Calu3 (cell line): Measurements from ENCODE around the gene GOLGA8S. TPM values are rescaled to one million over a fixed set of nuclear protein-coding genes. Genes with fewer than 3 reads are reported as not detected.
A peak's percentile ranks its signal among the peaks of the same experiment; 100 is the strongest.
"Not testable (repeated sequence)": the region's sequence is repeated elsewhere in the genome, so short reads cannot be mapped to it uniquely, and the experiment has no call there.

ENCODE experiments used
- Bru-seq: library from RNA; stranded (reverse); fragments of 400-500 nt; gene quantifications from one replicate; lab custom pipeline; 2021; lab: Mats Ljungman, UMichigan
- BruChase-seq, 2 experiments: library from RNA; stranded (reverse); fragments of 400-500 nt; gene quantifications; one replicate each; lab custom pipeline; 2021; lab: Mats Ljungman, UMichigan
- BruUV-seq: library from RNA; stranded (reverse); fragments of 400-500 nt; replicated peaks from 2 replicates; lab custom pipeline; 2021; lab: Mats Ljungman, UMichigan
- CTCF ChIA-PET: fragments of 300-600 bp; sonication (Branson Sonifier 250); formaldehyde crosslinking; loops from one replicate; lab custom pipeline; 2022; ENCODE audit warnings: antibody characterized with exemption; lab: Charles Lee
- DNase-seq: peaks from one replicate; pipeline ENCODE4 v3.0.0; 2022
- H3K27ac Mint-ChIP-seq: one replicate; pipeline ENCODE4 v1.8.0; 2022; ENCODE audit warnings: mixed read lengths; ENCODE audit not compliant: unreplicated experiment
- H3K27me3 Mint-ChIP-seq: one replicate; pipeline ENCODE4 v1.8.0; 2022; ENCODE audit warnings: mixed read lengths; ENCODE audit not compliant: unreplicated experiment
- H3K36me3 Mint-ChIP-seq: one replicate; pipeline ENCODE4 v1.8.0; 2022; ENCODE audit warnings: mild to moderate bottlenecking, moderate library complexity, mixed read lengths; ENCODE audit not compliant: insufficient read depth, unreplicated experiment
- H3K4me1 Mint-ChIP-seq: one replicate; pipeline ENCODE4 v1.8.0; 2022; ENCODE audit warnings: mild to moderate bottlenecking, low read depth, mixed read lengths; ENCODE audit not compliant: unreplicated experiment
- H3K4me3 Mint-ChIP-seq: one replicate; pipeline ENCODE4 v1.8.0; 2022; ENCODE audit warnings: mild to moderate bottlenecking, low read depth, moderate library complexity, mixed read lengths; ENCODE audit not compliant: unreplicated experiment
- H3K9me3 Mint-ChIP-seq: one replicate; pipeline ENCODE4 v1.8.0; 2022; ENCODE audit warnings: low read depth, mixed read lengths; ENCODE audit not compliant: unreplicated experiment
- intact Hi-C: fragments of 100-400 bp; cut with micrococcal nuclease; formaldehyde crosslinking; loops from one replicate; pipeline ENCODE4 v1.10.0; 2022; ENCODE audit not compliant: unreplicated experiment
- long read RNA-seq: library from polyadenylated mRNA; stranded (forward); transcript quantifications from one replicate; pipeline ENCODE4 v2.0.0, GENCODE V29; 2022
- total RNA-seq: library from RNA; stranded (reverse); gene quantifications from 2 replicates; pipeline ENCODE4 v1.2.3, GENCODE V29; 2022

The GOLGA8S gene
- total RNA-seq: 0.09 TPM in 1 of 2 replicates, not detected in the other
- Bru-seq, nascent RNA: not detected
- not detected for BruChase-seq, experiment 1, labeled RNA remaining after a 6-hour chase
- BruChase-seq, experiment 2, labeled RNA remaining after a 2-hour chase: not detected
- long read RNA-seq: 0 reads

GRCh38 chr15:23354448-23354847, at the start of gene GOLGA8S:
Gene GOLGA8S (plus strand): TSS chr15:23354748. CDS start chr15:23354810, 62 bp downstream.
- H3K36me3 Mint-ChIP-seq, H3K4me1 Mint-ChIP-seq, H3K9me3 Mint-ChIP-seq, BruUV-seq, H3K27ac Mint-ChIP-seq, DNase-seq, CTCF ChIA-PET, H3K27me3 Mint-ChIP-seq, H3K4me3 Mint-ChIP-seq, intact Hi-C loops: not testable (repeated sequence)

- peak overlapping the region; percentile 70 for H3K4me3 Mint-ChIP-seq
- H3K27ac Mint-ChIP-seq, CTCF ChIA-PET, H3K4me1 Mint-ChIP-seq, intact Hi-C loops, BruUV-seq, H3K36me3 Mint-ChIP-seq, H3K27me3 Mint-ChIP-seq, DNase-seq, H3K9me3 Mint-ChIP-seq: not testable (repeated sequence)
Observed at GRCh38 chr15:23304805-23305204, 49.7 kb upstream of the GOLGA8S start.

GRCh38 chr15:23305921-23306320, 48.6 kb upstream of the GOLGA8S start:
- intact Hi-C loops, BruUV-seq, H3K27ac Mint-ChIP-seq, DNase-seq, H3K36me3 Mint-ChIP-seq, CTCF ChIA-PET, H3K27me3 Mint-ChIP-seq, H3K9me3 Mint-ChIP-seq, H3K4me1 Mint-ChIP-seq, H3K4me3 Mint-ChIP-seq: not testable (repeated sequence)

DNA sequence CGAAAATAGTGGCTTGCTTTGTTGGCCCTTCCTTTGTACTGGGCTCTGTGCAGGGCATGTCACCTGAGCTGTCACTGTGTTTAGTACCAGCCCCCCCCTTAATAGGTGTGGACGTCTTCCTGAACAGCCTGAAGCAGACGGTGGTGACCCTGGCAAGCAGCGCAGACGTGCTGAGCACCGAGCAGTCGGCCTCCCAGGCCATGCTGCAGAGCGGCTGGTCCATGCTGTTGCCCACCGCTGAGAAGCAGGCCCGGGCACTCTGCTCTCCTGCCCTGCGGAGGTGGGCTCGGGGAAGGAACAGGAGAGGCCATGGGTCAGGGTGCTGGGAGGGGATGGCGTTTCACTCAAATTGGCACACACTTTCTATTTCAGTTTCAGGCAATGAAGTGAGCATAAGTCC, 43.3 kb upstream of the GOLGA8S start:
- DNase-seq, H3K36me3 Mint-ChIP-seq, H3K9me3 Mint-ChIP-seq, H3K27me3 Mint-ChIP-seq, intact Hi-C loops, BruUV-seq, H3K4me3 Mint-ChIP-seq, CTCF ChIA-PET, H3K27ac Mint-ChIP-seq, H3K4me1 Mint-ChIP-seq: not testable (repeated sequence)

- H3K27ac Mint-ChIP-seq, H3K4me1 Mint-ChIP-seq, BruUV-seq, CTCF ChIA-PET, H3K27me3 Mint-ChIP-seq, H3K36me3 Mint-ChIP-seq, H3K4me3 Mint-ChIP-seq, H3K9me3 Mint-ChIP-seq, DNase-seq, intact Hi-C loops: not testable (repeated sequence)
Observed at GRCh38 chr15:23334096-23334495, 20.5 kb upstream of the GOLGA8S start, which contains the start of gene GOLGA6L26. Gene GOLGA6L26 (minus strand): TSS chr15:23334196. CDS start chr15:23334135, 61 bp downstream.

GRCh38 chr15:23362622-23363021, 8.1 kb downstream of the GOLGA8S start:
- H3K9me3 Mint-ChIP-seq, DNase-seq, H3K4me3 Mint-ChIP-seq, BruUV-seq, H3K27ac Mint-ChIP-seq, H3K36me3 Mint-ChIP-seq, CTCF ChIA-PET, H3K4me1 Mint-ChIP-seq, H3K27me3 Mint-ChIP-seq, intact Hi-C loops: not testable (repeated sequence)

- H3K4me1 Mint-ChIP-seq, H3K4me3 Mint-ChIP-seq, H3K27me3 Mint-ChIP-seq, H3K9me3 Mint-ChIP-seq, BruUV-seq, intact Hi-C loops, H3K36me3 Mint-ChIP-seq, H3K27ac Mint-ChIP-seq, DNase-seq, CTCF ChIA-PET: not testable (repeated sequence)
Observed at GRCh38 chr15:23364261-23364660, 9.7 kb downstream of the GOLGA8S start.
